ENCODE results near the gene DNAJC11.
"Not testable (repeated sequence)": the region's sequence is repeated elsewhere in the genome, so short reads cannot be mapped to it uniquely, and the experiment has no call there.

DNAJC11 gene

DNA sequence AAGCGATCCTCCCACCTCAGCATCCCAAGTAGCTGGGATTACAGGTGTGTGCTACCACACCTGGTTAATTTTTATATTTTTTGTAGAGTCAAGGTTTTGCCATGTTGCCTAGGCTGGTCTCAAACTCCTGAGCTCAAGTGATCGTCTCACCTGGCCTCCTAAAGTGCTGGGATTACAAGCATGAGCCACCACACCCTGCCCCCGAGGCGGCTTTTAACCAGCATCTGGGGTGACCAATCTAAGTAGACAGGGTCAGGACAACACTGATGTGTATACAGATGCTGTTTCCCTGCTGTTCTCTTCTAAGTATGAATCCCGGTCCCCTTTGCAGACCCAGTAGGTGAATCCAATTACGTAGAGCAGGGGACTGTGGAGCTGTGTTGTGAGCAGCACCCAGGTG is 53.1 kb downstream of the DNAJC11 start:
- no peak for DNase-seq
- H2AFZ ChIP-seq (ENCODE audit: low read depth, low read length) = no peak overlapping the region
- no peaks in the 10 kb centered on the region for H3K4me1 ChIP-seq (ENCODE audit: insufficient read depth, low read length)
- H3K9ac ChIP-seq (ENCODE audit: low read depth, low read length) = no peak overlapping the region
- TF ChIP-seq EZH2 (IDR thresholded peaks at IDR 0.05; ENCODE audit: borderline replicate concordance, low read depth, low read length, severe bottlenecking) = no peak
- TF ChIP-seq, protein P1, sequence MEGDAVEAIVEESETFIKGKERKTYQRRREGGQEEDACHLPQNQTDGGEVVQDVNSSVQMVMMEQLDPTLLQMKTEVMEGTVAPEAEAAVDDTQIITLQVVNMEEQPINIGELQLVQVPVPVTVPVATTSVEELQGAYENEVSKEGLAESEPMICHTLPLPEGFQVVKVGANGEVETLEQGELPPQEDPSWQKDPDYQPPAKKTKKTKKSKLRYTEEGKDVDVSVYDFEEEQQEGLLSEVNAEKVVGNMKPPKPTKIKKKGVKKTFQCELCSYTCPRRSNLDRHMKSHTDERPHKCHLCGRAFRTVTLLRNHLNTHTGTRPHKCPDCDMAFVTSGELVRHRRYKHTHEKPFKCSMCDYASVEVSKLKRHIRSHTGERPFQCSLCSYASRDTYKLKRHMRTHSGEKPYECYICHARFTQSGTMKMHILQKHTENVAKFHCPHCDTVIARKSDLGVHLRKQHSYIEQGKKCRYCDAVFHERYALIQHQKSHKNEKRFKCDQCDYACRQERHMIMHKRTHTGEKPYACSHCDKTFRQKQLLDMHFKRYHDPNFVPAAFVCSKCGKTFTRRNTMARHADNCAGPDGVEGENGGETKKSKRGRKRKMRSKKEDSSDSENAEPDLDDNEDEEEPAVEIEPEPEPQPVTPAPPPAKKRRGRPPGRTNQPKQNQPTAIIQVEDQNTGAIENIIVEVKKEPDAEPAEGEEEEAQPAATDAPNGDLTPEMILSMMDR (IDR thresholded peaks at IDR 0.05; ENCODE audit: borderline replicate concordance, extremely low read depth, low read length, poor library complexity, severe bottlenecking) = no peak
- H3K4me2 ChIP-seq (ENCODE audit: insufficient read depth, low read length) = no peak overlapping the region
- H4K20me1 ChIP-seq (ENCODE audit: insufficient read depth, low read length) = no peaks in the 10 kb centered on the region
- no peaks in the 10 kb centered on the region for H3K79me2 ChIP-seq (ENCODE audit: insufficient read depth, low read length)
- ATAC-seq (ENCODE audit: insufficient read depth, low read depth) = no peak
- H3K9me3 ChIP-seq (ENCODE audit: insufficient read depth, low read length, severe bottlenecking) = no peaks in the 10 kb centered on the region
- no peaks in the 10 kb centered on the region for H3K27me3 ChIP-seq (ENCODE audit: insufficient read depth, low read length, poor library complexity)
- H3K27ac ChIP-seq (ENCODE audit: low read length) = no peak overlapping the region
- H3K36me3 ChIP-seq (ENCODE audit: insufficient read depth, low read length) = peaks cover 70% of the 10 kb centered on the region
- no peak overlapping the region for H3K4me3 ChIP-seq (ENCODE audit: low read depth in 1 of 2, low read length in 2 of 2)

DNA sequence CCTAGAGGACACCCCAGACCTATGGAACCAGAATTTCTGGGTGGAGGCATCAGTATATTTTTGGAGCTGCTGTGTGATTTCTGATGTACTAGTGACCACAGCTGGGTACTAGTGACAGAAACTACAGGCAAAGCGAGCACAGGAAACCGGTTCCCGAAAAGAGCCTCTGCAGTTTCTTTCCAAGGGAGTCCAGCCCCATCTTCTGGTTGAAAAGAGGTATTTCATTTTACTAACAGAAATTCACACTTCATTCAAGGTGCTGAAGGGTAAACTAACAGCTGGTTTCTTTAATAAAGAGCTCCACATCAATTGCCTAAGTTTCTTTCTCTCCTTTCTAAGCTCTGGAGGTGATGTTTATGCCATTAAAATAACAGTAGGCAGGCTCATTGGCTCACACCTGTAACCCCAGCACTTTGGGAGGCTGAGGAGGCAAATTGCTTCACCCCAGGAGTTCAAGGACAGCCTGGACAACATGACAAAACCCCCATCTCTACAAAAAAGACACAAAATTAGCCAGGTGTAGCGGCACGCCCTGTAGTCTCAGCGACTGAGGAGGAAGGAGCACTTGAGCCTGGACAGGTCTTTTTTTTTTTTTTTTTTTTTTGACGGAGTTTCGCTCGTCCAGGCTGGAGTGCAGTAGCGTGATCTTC is 55.0 kb downstream of the DNAJC11 start:
- peaks cover 67% of the 10 kb centered on the region for H3K36me3 ChIP-seq (ENCODE audit: insufficient read depth, low read length)
- ATAC-seq (ENCODE audit: insufficient read depth, low read depth) (peak; percentile 45; the same call in 1 of the 3 replicates), DNase-seq (peak; percentile 32)
- no peak overlapping the region for H2AFZ ChIP-seq (ENCODE audit: low read depth, low read length)
- H3K4me3 ChIP-seq (ENCODE audit: low read depth in 1 of 2, low read length in 2 of 2) = no peak overlapping the region
- H3K27ac ChIP-seq (ENCODE audit: low read length) = no peak overlapping the region
- H3K27me3 ChIP-seq (ENCODE audit: insufficient read depth, low read length, poor library complexity) = no peaks in the 10 kb centered on the region
- no peak overlapping the region for H3K4me2 ChIP-seq (ENCODE audit: insufficient read depth, low read length)
- no peaks in the 10 kb centered on the region for H3K4me1 ChIP-seq (ENCODE audit: insufficient read depth, low read length)
- H4K20me1 ChIP-seq (ENCODE audit: insufficient read depth, low read length) = no peaks in the 10 kb centered on the region
- no peak overlapping the region for H3K9ac ChIP-seq (ENCODE audit: low read depth, low read length)
- H3K79me2 ChIP-seq (ENCODE audit: insufficient read depth, low read length) = no peaks in the 10 kb centered on the region
- TF ChIP-seq, protein P1 (IDR thresholded peaks at IDR 0.05; ENCODE audit: borderline replicate concordance, extremely low read depth, low read length, poor library complexity, severe bottlenecking) = peak; percentile 60
- no peak for TF ChIP-seq EZH2 (IDR thresholded peaks at IDR 0.05; ENCODE audit: borderline replicate concordance, low read depth, low read length, severe bottlenecking)
- no peaks in the 10 kb centered on the region for H3K9me3 ChIP-seq (ENCODE audit: insufficient read depth, low read length, severe bottlenecking)

DNA sequence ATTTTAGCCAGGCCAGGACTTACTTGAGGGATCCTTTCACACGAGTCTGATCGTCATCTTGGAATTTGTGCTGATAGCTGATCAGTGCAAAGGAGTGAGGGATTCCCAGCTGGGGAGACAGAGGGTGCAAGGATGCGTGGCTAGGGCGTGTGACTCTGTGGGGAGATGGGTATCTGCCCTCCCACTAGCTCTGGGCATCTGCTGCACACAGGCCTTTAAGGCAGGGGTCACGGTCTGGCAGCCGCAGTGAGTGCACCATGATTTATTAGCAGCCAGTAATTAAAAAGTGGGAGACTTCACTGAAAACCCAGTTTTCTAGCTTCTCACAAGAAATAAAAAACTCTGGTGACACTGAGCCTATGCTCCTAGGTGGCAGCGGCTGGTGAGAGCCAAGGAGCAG is 56.6 kb downstream of the DNAJC11 start:
- no peak for DNase-seq
- Histone ChIP-seq H3K79me2 (ENCODE audit: insufficient read depth, low read length) (no peaks in the 10 kb centered on the region), H3K9ac (ENCODE audit: low read depth, low read length) (no peak overlapping the region), H3K4me3 (ENCODE audit: low read depth in 1 of 2, low read length in 2 of 2) (no peak overlapping the region), H3K27me3 (ENCODE audit: insufficient read depth, low read length, poor library complexity) (no peaks in the 10 kb centered on the region), H2AFZ (ENCODE audit: low read depth, low read length) (no peak overlapping the region), H4K20me1 (ENCODE audit: insufficient read depth, low read length) (no peaks in the 10 kb centered on the region), H3K36me3 (ENCODE audit: insufficient read depth, low read length) (peaks cover 68% of the 10 kb centered on the region), H3K27ac (ENCODE audit: low read length) (no peak overlapping the region), H3K9me3 (ENCODE audit: insufficient read depth, low read length, severe bottlenecking) (no peaks in the 10 kb centered on the region), H3K4me2 (ENCODE audit: insufficient read depth, low read length) (no peak overlapping the region), H3K4me1 (ENCODE audit: insufficient read depth, low read length) (no peaks in the 10 kb centered on the region)
- ATAC-seq (ENCODE audit: insufficient read depth, low read depth) = no peak
- no peak for TF ChIP-seq EZH2 (IDR thresholded peaks at IDR 0.05; ENCODE audit: borderline replicate concordance, low read depth, low read length, severe bottlenecking)
- TF ChIP-seq, protein P1 (IDR thresholded peaks at IDR 0.05; ENCODE audit: borderline replicate concordance, extremely low read depth, low read length, poor library complexity, severe bottlenecking) = no peak

DNA sequence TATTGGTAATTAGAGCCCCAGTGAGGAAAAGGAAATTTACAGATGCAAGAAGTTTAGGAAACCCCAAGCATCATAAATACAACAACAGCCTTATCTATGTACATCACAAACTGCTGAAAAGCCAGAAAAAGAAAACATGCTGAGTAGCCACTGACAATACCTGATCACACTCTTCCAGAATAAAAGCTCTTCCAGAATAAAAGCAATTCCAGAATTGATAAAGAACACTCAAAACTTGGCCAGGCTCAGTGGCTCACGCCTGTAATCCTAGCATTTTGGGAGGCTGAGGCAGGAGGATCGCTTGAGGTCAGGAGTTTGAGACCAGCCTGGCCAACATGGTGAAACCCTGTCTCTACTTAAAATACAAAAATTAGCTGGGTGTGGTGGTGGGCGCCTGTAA is 60.7 kb downstream of the DNAJC11 start:
- not testable (repeated sequence) for H3K9me3 ChIP-seq (ENCODE audit: insufficient read depth, low read length, severe bottlenecking); H3K4me2 ChIP-seq (ENCODE audit: insufficient read depth, low read length); H3K9ac ChIP-seq (ENCODE audit: low read depth, low read length); H3K27ac ChIP-seq (ENCODE audit: low read length); H2AFZ ChIP-seq (ENCODE audit: low read depth, low read length); H4K20me1 ChIP-seq (ENCODE audit: insufficient read depth, low read length); H3K79me2 ChIP-seq (ENCODE audit: insufficient read depth, low read length); DNase-seq; H3K4me3 ChIP-seq (ENCODE audit: low read depth in 1 of 2, low read length in 2 of 2); H3K4me1 ChIP-seq (ENCODE audit: insufficient read depth, low read length); ATAC-seq (ENCODE audit: insufficient read depth, low read depth); H3K27me3 ChIP-seq (ENCODE audit: insufficient read depth, low read length, poor library complexity)
- peaks cover 90% of the 10 kb centered on the region for H3K36me3 ChIP-seq (ENCODE audit: insufficient read depth, low read length)
